ENCODE data around the gene STX1A.

DNA sequence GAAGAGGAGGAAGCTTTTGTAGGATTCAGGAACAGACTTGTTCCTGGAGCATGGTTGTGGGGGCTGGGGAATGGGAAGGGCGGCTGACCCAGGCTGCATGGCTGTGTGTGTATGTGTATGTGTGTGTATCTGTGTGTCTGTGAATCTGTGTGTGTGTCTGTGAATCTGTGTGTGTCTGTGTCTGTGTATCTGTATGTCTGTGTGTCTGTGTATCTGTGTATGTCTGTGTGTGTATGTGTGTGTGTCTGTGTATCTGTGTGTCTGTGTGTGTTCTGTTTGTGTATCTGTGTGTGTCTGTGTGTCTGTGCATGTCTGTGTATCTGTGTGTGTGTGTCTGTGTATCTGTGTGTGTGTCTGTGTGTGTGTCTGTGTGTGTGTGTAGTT is 6.6 kb upstream of the STX1A start:
- TF ChIP-seq POLR2A (IDR thresholded peaks at IDR 0.05) (no peak), POLR2AphosphoS5 (IDR thresholded peaks at IDR 0.05) (no peak)
- TF ChIP-seq, protein P1, sequence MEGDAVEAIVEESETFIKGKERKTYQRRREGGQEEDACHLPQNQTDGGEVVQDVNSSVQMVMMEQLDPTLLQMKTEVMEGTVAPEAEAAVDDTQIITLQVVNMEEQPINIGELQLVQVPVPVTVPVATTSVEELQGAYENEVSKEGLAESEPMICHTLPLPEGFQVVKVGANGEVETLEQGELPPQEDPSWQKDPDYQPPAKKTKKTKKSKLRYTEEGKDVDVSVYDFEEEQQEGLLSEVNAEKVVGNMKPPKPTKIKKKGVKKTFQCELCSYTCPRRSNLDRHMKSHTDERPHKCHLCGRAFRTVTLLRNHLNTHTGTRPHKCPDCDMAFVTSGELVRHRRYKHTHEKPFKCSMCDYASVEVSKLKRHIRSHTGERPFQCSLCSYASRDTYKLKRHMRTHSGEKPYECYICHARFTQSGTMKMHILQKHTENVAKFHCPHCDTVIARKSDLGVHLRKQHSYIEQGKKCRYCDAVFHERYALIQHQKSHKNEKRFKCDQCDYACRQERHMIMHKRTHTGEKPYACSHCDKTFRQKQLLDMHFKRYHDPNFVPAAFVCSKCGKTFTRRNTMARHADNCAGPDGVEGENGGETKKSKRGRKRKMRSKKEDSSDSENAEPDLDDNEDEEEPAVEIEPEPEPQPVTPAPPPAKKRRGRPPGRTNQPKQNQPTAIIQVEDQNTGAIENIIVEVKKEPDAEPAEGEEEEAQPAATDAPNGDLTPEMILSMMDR (IDR thresholded peaks at IDR 0.05 in 8 of 11, conservative IDR thresholded peaks at IDR 0.05 in 3 of 11) = peak in 5 of 11 experiments; percentile 26 to 61 (median 33)

All from spleen (tissue), 7 donors.